H1 (cell line): ENCODE data around the gene KCNMB4. TPM values are rescaled to one million over a fixed set of nuclear protein-coding genes. Genes with fewer than 3 reads are reported as not detected.

Source experiments
- CTCF ChIA-PET: fragments of 300-600 bp; sonication (Branson Sonifier 250); formaldehyde crosslinking; loops from one replicate; lab custom pipeline; 2021; ENCODE audit not compliant: partially characterized antibody; lab: Charles Lee
- POLR2A ChIA-PET: fragments of 300-600 bp; sonication (Branson Sonifier 250); formaldehyde crosslinking; loops from one replicate; lab custom pipeline; 2021; ENCODE audit warnings: inconsistent platforms; ENCODE audit not compliant: partially characterized antibody; lab: Charles Lee
- DNase-seq, 2 experiments: peaks; one replicate each; pipeline versions ENCODE4 v3.0.0 to v3.0.0-alpha.2; 2010 to 2022; ENCODE audit warnings: low spot score in 2 of 2, low read depth in 1 of 2, mixed read lengths in 1 of 2
- FAIRE-seq: peaks from 2 replicates; lab custom pipeline; 2011; peaks lifted over from hg19 to GRCh38; lab: Jason Lieb, UNC
- H2AFZ ChIP-seq: 2 replicates; pipeline ENCODE4 v1.8.1; 2012; ENCODE audit warnings: low read length, inconsistent platforms
- H2AK5ac ChIP-seq: 2 replicates; pipeline ENCODE4 v1.6.1; 2013; ENCODE audit warnings: low read depth, low read length
- H2BK120ac ChIP-seq: replicated peaks from 2 replicates; pipeline ENCODE3; 2013; ENCODE audit warnings: low read depth, low read length, inconsistent platforms
- H2BK12ac ChIP-seq: 2 replicates; pipeline ENCODE4 v1.6.1; 2013; ENCODE audit warnings: low read depth, low read length
- H2BK15ac ChIP-seq: 2 replicates; pipeline ENCODE4 v1.6.1; 2013; ENCODE audit warnings: low read length
- H2BK20ac ChIP-seq: 2 replicates; pipeline ENCODE4 v1.6.1; 2013; ENCODE audit warnings: low read length
- H2BK5ac ChIP-seq: 2 replicates; pipeline ENCODE4 v1.6.1; 2013; ENCODE audit warnings: low read depth, low read length
- H3K14ac ChIP-seq: 2 replicates; pipeline ENCODE4 v1.6.1; 2013; ENCODE audit warnings: inconsistent platforms; ENCODE audit not compliant: insufficient read length
- H3K18ac ChIP-seq: 2 replicates; pipeline ENCODE4 v1.6.1; 2013; ENCODE audit warnings: low read length; ENCODE audit errors: extremely low read depth
- H3K23ac ChIP-seq: 2 replicates; pipeline ENCODE4 v1.6.1; 2013; ENCODE audit warnings: inconsistent platforms; ENCODE audit not compliant: insufficient read length
- H3K23me2 ChIP-seq: 2 replicates; pipeline ENCODE4 v1.6.1; 2013; ENCODE audit warnings: low read depth, low read length
- H3K27ac ChIP-seq: 2 replicates; pipeline ENCODE4 v1.6.1; 2011; ENCODE audit warnings: low read depth, low read length, inconsistent platforms
- H3K27me3 ChIP-seq, 4 experiments: replicated peaks in 1 of 4; 1 replicate in 1 of 4; 2 replicates in 3 of 4; pipeline versions ENCODE4 v1.6.1 to v1.8.1; 2011 to 2013; ENCODE audit warnings: low read length in 3 of 4, mild to moderate bottlenecking in 3 of 4, inconsistent platforms in 2 of 4, mixed read lengths in 2 of 4, moderate library complexity in 1 of 4; ENCODE audit not compliant: control insufficient read depth in 3 of 4, insufficient read depth in 3 of 4; ENCODE audit errors: extremely low read depth in 1 of 4
- H3K36me3 ChIP-seq, 4 experiments: 2 replicates each; pipeline versions ENCODE4 v1.6.1 to v1.8.1; 2011 to 2013; ENCODE audit warnings: mild to moderate bottlenecking in 4 of 4, low read length in 3 of 4, moderate library complexity in 2 of 4, control low read depth in 1 of 4, inconsistent platforms in 1 of 4; ENCODE audit not compliant: insufficient read depth in 4 of 4, control insufficient read depth in 2 of 4
- H3K4ac ChIP-seq: replicated peaks from 2 replicates; pipeline ENCODE3; 2013; ENCODE audit warnings: low read length, low read depth, mixed read lengths, inconsistent platforms; ENCODE audit not compliant: insufficient read length
- H3K4me1 ChIP-seq, 4 experiments: replicated peaks in 1 of 4; 1 replicate in 1 of 4; 2 replicates in 3 of 4; pipeline versions ENCODE4 v1.6.1 to v1.8.1; 2011 to 2013; ENCODE audit warnings: low read length in 3 of 4, inconsistent platforms in 2 of 4, mixed read lengths in 1 of 4; ENCODE audit not compliant: insufficient read depth in 4 of 4, control insufficient read depth in 3 of 4
- H3K4me2 ChIP-seq, 2 experiments: 2 replicates each; pipeline versions ENCODE4 v1.6.1 to v1.8.1; 2011 to 2013; ENCODE audit warnings: low read depth in 2 of 2, low read length in 2 of 2, control low read depth in 1 of 2, inconsistent platforms in 1 of 2, mild to moderate bottlenecking in 1 of 2; ENCODE audit not compliant: insufficient read depth in 1 of 2
- H3K4me3 ChIP-seq, 4 experiments: fragments of 200-600, 300-600 bp in 1 of 4; sonication (generic), shearing (Covaris generic), sonication (Bioruptor Twin) in 1 of 4; 2 replicates each; pipeline versions ENCODE4 v1.5.1 to v1.8.1; 2011 to 2016; ENCODE audit warnings: low read length in 4 of 4, low read depth in 3 of 4, control low read depth in 2 of 4, inconsistent platforms in 2 of 4, mild to moderate bottlenecking in 2 of 4, mixed read lengths in 1 of 4, moderate library complexity in 1 of 4; ENCODE audit not compliant: insufficient read depth in 2 of 4; ENCODE audit errors: extremely low read depth in 1 of 4
- H3K56ac ChIP-seq: replicated peaks from 2 replicates; pipeline ENCODE3; 2013; ENCODE audit warnings: low read depth, mild to moderate bottlenecking, mixed read lengths, low read length, inconsistent platforms; ENCODE audit not compliant: insufficient read length
- H3K79me1 ChIP-seq: 2 replicates; pipeline ENCODE4 v1.6.1; 2013; ENCODE audit warnings: low read depth, low read length, control low read depth
- H3K79me2 ChIP-seq, 2 experiments: 2 replicates each; pipeline versions ENCODE4 v1.6.1 to v1.8.1; 2012 to 2013; ENCODE audit warnings: low read length in 2 of 2, mild to moderate bottlenecking in 2 of 2, inconsistent platforms in 1 of 2; ENCODE audit not compliant: insufficient read depth in 2 of 2, control insufficient read depth in 1 of 2
- H3K9ac ChIP-seq, 4 experiments: replicated peaks in 1 of 4; 1 replicate in 1 of 4; 2 replicates in 3 of 4; pipeline versions ENCODE4 v1.6.1 to v1.8.1; 2011 to 2013; ENCODE audit warnings: low read depth in 3 of 4, low read length in 3 of 4, control low read depth in 2 of 4, mild to moderate bottlenecking in 2 of 4, moderate library complexity in 2 of 4, inconsistent platforms in 1 of 4; ENCODE audit errors: extremely low read depth in 1 of 4
- H3K9me3 ChIP-seq, 2 experiments: 2 replicates each; pipeline versions ENCODE4 v1.6.1 to v1.8.1; 2012 to 2013; ENCODE audit warnings: mild to moderate bottlenecking in 2 of 2, moderate library complexity in 2 of 2, control low read depth in 1 of 2, inconsistent platforms in 1 of 2, low read depth in 1 of 2, low read length in 1 of 2, mixed read lengths in 1 of 2; ENCODE audit not compliant: insufficient read depth in 2 of 2
- H4K20me1 ChIP-seq, 2 experiments: replicated peaks in 1 of 2; 2 replicates each; pipeline versions ENCODE3 to v1.8.1; 2011 to 2013; ENCODE audit warnings: inconsistent platforms in 2 of 2, low read length in 2 of 2, mild to moderate bottlenecking in 1 of 2; ENCODE audit not compliant: insufficient read depth in 2 of 2, control insufficient read depth in 1 of 2
- H4K5ac ChIP-seq: 2 replicates; pipeline ENCODE4 v1.6.1; 2013; ENCODE audit warnings: low read length, low read depth, mixed read lengths, inconsistent platforms; ENCODE audit not compliant: insufficient read length
- H4K8ac ChIP-seq: 2 replicates; pipeline ENCODE4 v1.8.0; 2013; ENCODE audit warnings: mild to moderate bottlenecking, moderate library complexity, low read length, inconsistent platforms; ENCODE audit not compliant: insufficient read depth; ENCODE audit errors: extremely low read depth
- H4K91ac ChIP-seq: replicated peaks from 2 replicates; pipeline ENCODE3; 2013; ENCODE audit warnings: low read length, mixed read lengths, inconsistent platforms; ENCODE audit not compliant: insufficient read length
- CBX5 ChIP-seq: fragments of 300-800, 300-1000 bp; sonication (generic); IDR thresholded peaks from 2 replicates; pipeline ENCODE4 v1.7.1; 2016; ENCODE audit warnings: antibody characterized with exemption, low read length, low read depth
- GABPA ChIP-seq: IDR thresholded peaks from 2 replicates; pipeline ENCODE4 v1.6.1; 2011; ENCODE audit warnings: mild to moderate bottlenecking, low read length, moderate library complexity, borderline replicate concordance; ENCODE audit not compliant: insufficient read depth
- JUN ChIP-seq: IDR thresholded peaks from 2 replicates; pipeline ENCODE4 v1.6.1; 2011; ENCODE audit warnings: low read depth, mild to moderate bottlenecking, improper control_type of control experiment, low read length
- MAFK ChIP-seq: IDR thresholded peaks from 2 replicates; pipeline ENCODE4 v1.6.1; 2012; ENCODE audit warnings: low read depth, mild to moderate bottlenecking, improper control_type of control experiment, low read length
- POU5F1 ChIP-seq: IDR thresholded peaks from 2 replicates; pipeline ENCODE4 v1.6.1; 2011; ENCODE audit warnings: low read depth, mild to moderate bottlenecking, low read length, moderate library complexity
- SAP30 ChIP-seq: fragments of 300-600 bp; sonication (generic); IDR thresholded peaks from 2 replicates; pipeline ENCODE4 v1.7.1; 2012; ENCODE audit warnings: low read length, moderate library complexity, mild to moderate bottlenecking, inconsistent platforms; ENCODE audit not compliant: insufficient read depth, insufficient replicate concordance
- polyA plus RNA-seq, 7 experiments: library from polyadenylated mRNA; depleted of rRNA in 3 of 7; stranded (reverse) in 5 of 7; unstranded in 2 of 7; fragments of >200 nt in 5 of 7; fragments of 200-250 nt in 2 of 7; gene quantifications; 1 replicate in 5 of 7; 2 replicates in 1 of 7; 4 replicates in 1 of 7; pipeline versions ENCODE4 v1.2.1 to v1.2.3, GENCODE V29; 2011 to 2013; ENCODE audit warnings: missing spikeins in 2 of 7, mixed read lengths in 2 of 7
- total RNA-seq: library from RNA; stranded (reverse); fragmentation: NEBNext Ultra II Directional; extraction: Animal tissue kit (Norgen Biotek cat#: 25700); gene quantifications from 2 replicates; pipeline ENCODE4 v1.2.1, GENCODE V29; 2021

KCNMB4 gene
- total and polyA plus RNA-seq, 2 of the 8 experiments (the other 6 are each of a cell fraction or from before 2014, with no cell fraction given), result 10.9 to 16.0 TPM

DNA sequence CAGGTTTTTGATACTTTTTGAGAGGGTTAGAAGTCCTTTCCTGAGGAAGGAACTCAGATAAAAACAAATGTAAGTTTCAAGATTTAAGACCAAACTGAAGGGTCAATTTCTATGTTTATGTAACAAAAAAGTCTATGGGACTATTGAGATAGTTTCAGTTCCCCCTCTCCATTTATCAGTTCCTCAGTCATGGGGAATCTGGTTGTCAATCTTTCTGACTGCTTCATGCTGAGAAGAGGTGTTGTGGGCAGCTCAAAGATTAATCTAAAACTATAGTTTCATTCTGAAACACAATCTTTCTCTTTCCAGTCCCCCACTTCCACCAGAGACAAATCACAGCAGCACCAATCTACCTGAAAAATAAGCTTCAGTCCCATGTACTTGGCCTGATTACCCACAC, 93.7 kb downstream of the KCNMB4 start:
- TF ChIP-seq MAFK, result no peak
- TF ChIP-seq GABPA, result no peak
- TF ChIP-seq JUN, result no peak
- TF ChIP-seq POU5F1, result no peak
- no peak for TF ChIP-seq SAP30
- TF ChIP-seq CBX5, result no peak
- no peaks in the 10 kb centered on the region for H3K23me2 ChIP-seq
- H2BK15ac ChIP-seq, result no peak overlapping the region
- no peak overlapping the region for H4K8ac ChIP-seq
- H3K79me1 ChIP-seq, result no peaks in the 10 kb centered on the region
- no peak overlapping the region for H2BK120ac ChIP-seq
- H3K56ac ChIP-seq, result no peak overlapping the region
- H4K5ac ChIP-seq, result no peak overlapping the region
- H3K14ac ChIP-seq, result no peak overlapping the region
- ChIA-PET CTCF (no interaction called here), POLR2A (no interaction called here)
- no peak overlapping the region for H3K18ac ChIP-seq
- DNase-seq (no peak), FAIRE-seq (no peak)
- no peaks in the 10 kb centered on the region for H3K79me2 ChIP-seq
- no peak overlapping the region for H3K9ac ChIP-seq
- H3K4me1 ChIP-seq, result no peaks in the 10 kb centered on the region
- no peak overlapping the region for H2AFZ ChIP-seq
- no peaks in the 10 kb centered on the region for H3K27me3 ChIP-seq
- H3K27ac ChIP-seq, result no peak overlapping the region
- no peak overlapping the region for H2BK5ac ChIP-seq
- no peak overlapping the region for H2BK12ac ChIP-seq
- no peak overlapping the region for H3K4me3 ChIP-seq
- H3K36me3 ChIP-seq, result no peaks in the 10 kb centered on the region
- H3K4me2 ChIP-seq, result no peak overlapping the region
- H3K23ac ChIP-seq, result no peak overlapping the region
- no peaks in the 10 kb centered on the region for H4K20me1 ChIP-seq
- no peak overlapping the region for H4K91ac ChIP-seq
- no peak overlapping the region for H2BK20ac ChIP-seq
- H3K4ac ChIP-seq, result no peak overlapping the region
- peaks cover 15 to 21% of the 10 kb centered on the region in 2 experiments for H3K9me3 ChIP-seq
- no peak overlapping the region for H2AK5ac ChIP-seq
